Stimulated activated CD4-positive, alpha-beta T cell treated with anti-CD3 and anti-CD28 coated beads, Interleukin-4, amount 100 ng/mL, for 1 hour (primary cell): ENCODE measurements around the gene GPS1.
A peak's percentile ranks its signal among the peaks of the same experiment; 100 is the strongest.

Experiments used
- DNase-seq: peaks from one replicate; pipeline ENCODE4 v3.0.0-alpha.2; 2020

The GPS1 gene

GRCh38 chr17:82061047-82061925 is 9.6 kb downstream of the GPS1 start:
- peak; percentile 2 for DNase-seq

- DNase-seq, result no peak
Measured at GRCh38 chr17:82062076-82062983, 10.6 kb downstream of the GPS1 start.

- DNase-seq, result no peak
Measured at GRCh38 chr17:82062984-82063368, 11.3 kb downstream of the GPS1 start.

GRCh38 chr17:82063424-82064415 is 12.0 kb downstream of the GPS1 start:
- no peak for DNase-seq

GRCh38 chr17:82064433-82065192 is 12.9 kb downstream of the GPS1 start:
- DNase-seq, result peak; percentile 8

- peak; percentile 43 for DNase-seq
Measured at GRCh38 chr17:82065193-82065637, 13.5 kb downstream of the GPS1 start.

GRCh38 chr17:82065638-82066303 is 14.1 kb downstream of the GPS1 start, which contains the start of gene DUS1L:
Gene DUS1L, minus strand, starts transcription at chr17:82065804. Its CDS starts 745 bp downstream, at chr17:82065059.
- peak; percentile 74 for DNase-seq

GRCh38 chr17:82070611-82071010 is 18.9 kb downstream of the GPS1 start:
- DNase-seq, result no peak

- DNase-seq, result no peak
Measured at GRCh38 chr17:82072827-82073226, 21.1 kb downstream of the GPS1 start.

GRCh38 chr17:82073446-82073845 is 21.7 kb downstream of the GPS1 start:
- DNase-seq, result no peak

GRCh38 chr17:82076018-82076784 is 24.5 kb downstream of the GPS1 start:
- no peak for DNase-seq

GRCh38 chr17:82076785-82077591 is 25.3 kb downstream of the GPS1 start:
- DNase-seq, result no peak

GRCh38 chr17:82077617-82078358 is 26.1 kb downstream of the GPS1 start:
- DNase-seq, result no peak

GRCh38 chr17:82078433-82078832 is 26.7 kb downstream of the GPS1 start:
- DNase-seq, result no peak

- DNase-seq, result no peak
Measured at GRCh38 chr17:82079001-82079677, 27.4 kb downstream of the GPS1 start.

GRCh38 chr17:82080048-82080788 is 28.5 kb downstream of the GPS1 start:
- no peak for DNase-seq
